LNCaP clone FGC (cell line): ENCODE results near the gene PHKA2.

Experiments used
- DNase-seq: peaks from one replicate; pipeline ENCODE4 v3.0.0-alpha.2; 2011; ENCODE audit warnings: low read depth
- H3K4me3 ChIP-seq: 2 replicates; pipeline ENCODE4 v1.5.1; 2011; ENCODE audit warnings: mild to moderate bottlenecking, low read depth, low read length, control low read depth
- CTCF ChIP-seq: IDR thresholded peaks from 2 replicates; pipeline ENCODE4 v1.5.1; 2012; ENCODE audit warnings: mild to moderate bottlenecking; ENCODE audit not compliant: control insufficient read depth, insufficient read depth; ENCODE audit errors: extremely low read depth

The PHKA2 gene

DNA sequence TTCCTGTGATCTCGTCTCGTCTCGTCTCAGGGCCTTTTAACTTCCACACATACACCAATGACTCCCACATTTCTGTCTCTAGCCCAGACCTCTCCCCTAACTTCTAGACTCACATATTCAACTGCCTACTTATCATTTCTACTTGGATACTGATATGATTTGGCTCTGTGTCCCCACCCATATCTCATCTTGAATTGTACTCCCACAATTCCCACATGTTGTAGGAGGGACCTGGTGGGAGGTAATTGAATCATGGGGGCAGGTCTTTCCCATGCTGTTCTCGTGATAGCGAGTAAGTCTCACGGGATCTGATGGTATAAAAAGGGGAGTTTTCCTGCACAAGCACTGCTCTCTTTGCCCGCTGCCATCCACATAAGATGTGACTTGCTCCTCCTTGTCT lies 8.9 kb downstream of the PHKA2 start:
- no peak overlapping the region for H3K4me3 ChIP-seq
- DNase-seq = no peak
- TF ChIP-seq CTCF = no peak

GRCh38 chrX:18973527-18974192 lies 10.3 kb downstream of the PHKA2 start:
- DNase-seq = no peak
- TF ChIP-seq CTCF = no peak
- H3K4me3 ChIP-seq = no peak overlapping the region

DNA sequence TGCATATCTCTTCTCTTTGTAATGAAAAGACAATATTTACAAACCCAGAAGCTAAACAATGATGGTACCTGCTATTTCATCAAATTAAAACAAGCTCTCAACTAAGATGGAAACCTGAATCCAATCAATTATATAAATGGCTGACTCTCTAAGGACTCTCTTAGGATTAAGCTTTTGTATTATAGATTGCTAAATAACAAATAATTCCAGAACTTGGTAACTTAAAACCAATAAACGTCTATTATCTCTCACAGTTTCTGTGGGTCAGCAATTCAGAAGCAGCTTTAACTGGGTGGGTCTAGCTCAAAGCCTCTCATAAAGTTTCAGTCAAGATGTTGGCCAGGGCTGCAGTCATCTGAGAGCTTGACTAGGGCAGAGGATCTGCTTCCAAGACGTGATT lies 12.4 kb downstream of the PHKA2 start:
- TF ChIP-seq CTCF = no peak
- H3K4me3 ChIP-seq = no peak overlapping the region
- no peak for DNase-seq

DNA sequence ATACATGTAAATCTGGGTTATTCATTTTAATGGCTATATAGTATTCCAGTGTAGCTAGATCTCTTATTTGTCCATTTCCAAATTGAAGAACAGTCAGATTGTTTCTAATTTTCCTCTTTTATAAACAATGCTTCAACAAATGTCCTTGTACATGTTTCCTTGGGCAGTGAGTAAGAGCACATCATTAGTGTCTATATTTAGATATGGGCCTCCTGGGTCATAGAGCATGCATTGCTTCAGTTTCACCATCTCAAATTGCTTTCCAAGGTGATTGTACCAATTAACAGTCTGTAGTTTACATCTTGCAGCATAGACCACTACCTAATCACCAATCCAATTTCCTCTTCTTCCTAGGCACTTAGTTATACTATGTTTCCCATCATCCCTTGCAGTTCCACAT lies 13.4 kb downstream of the PHKA2 start:
- no peak for DNase-seq
- H3K4me3 ChIP-seq = no peak overlapping the region
- TF ChIP-seq CTCF = no peak

- TF ChIP-seq CTCF = no peak
- no peak overlapping the region for H3K4me3 ChIP-seq
- no peak for DNase-seq
Observed at GRCh38 chrX:18966624-18967023, 17.3 kb downstream of the PHKA2 start.

DNA sequence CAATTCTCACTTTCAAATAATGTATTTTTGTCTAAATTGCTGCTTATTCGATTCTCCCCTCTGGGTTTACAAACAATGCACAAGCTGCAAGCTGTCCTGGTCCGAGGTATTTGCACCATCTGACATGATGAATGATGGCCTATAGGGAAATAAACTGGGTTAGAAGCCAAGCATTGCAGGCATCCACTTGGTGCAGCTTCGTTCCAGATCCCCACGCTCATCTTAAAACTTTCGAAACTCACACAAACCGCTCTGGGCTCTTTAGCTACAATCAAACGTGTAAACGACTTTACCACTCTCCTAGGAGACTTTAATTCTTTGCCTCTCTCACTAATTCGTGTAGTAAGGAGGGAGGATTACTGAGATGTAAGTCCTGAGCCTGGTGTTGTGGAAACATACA lies 19.0 kb downstream of the PHKA2 start:
- H3K4me3 ChIP-seq = no peak overlapping the region
- no peak for DNase-seq
- no peak for TF ChIP-seq CTCF

DNA sequence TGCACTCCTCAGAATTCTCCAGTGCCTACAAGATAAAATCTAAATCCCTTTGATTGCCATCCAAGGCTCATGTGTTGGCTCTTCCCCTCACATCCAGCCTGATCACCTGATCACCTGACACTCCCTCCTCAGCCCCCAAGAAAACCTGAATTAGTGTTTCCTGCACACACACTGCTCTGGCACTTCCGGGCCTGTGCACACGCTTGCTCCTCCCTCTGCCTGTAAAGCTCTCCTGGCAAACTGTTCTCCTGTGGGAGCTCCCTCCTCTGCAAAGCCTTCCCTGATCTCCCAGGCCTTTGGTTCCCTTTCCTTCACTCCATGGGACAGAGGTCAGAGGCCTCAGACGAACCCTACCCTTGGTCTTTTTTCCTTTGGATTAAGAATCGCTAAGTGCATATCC lies 19.9 kb downstream of the PHKA2 start:
- DNase-seq = no peak
- no peak overlapping the region for H3K4me3 ChIP-seq
- no peak for TF ChIP-seq CTCF
